HG02870 (cell line): Measurements from ENCODE around the gene GPC5.

Experiments used
- ATAC-seq: cut with Tn5 transposase; IDR thresholded peaks from one replicate; pipeline ENCODE4 v1.9.1; 2021; ENCODE audit warnings: mild to moderate bottlenecking, moderate library complexity; ENCODE audit not compliant: unreplicated experiment

GPC5 gene

DNA sequence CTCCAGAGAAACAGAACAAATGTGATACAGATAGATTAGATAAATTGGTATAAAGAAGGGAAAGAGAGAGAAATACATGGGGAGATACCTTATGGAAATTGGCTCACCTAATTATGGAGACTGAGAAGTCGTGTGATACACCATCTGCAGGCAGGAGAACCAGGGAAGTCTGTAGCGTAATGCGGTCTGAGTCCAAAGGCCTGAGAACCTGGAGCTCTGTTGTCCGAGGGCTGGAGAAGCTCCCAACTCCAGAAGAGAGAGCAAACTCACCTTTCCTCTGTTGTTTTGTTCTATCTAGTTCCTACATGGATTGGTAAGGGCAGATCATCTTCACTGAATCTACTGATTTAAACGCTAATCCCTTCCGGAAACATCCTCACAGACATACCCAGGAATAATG, 1179.9 kb downstream of the GPC5 start:
- no peak for ATAC-seq

DNA sequence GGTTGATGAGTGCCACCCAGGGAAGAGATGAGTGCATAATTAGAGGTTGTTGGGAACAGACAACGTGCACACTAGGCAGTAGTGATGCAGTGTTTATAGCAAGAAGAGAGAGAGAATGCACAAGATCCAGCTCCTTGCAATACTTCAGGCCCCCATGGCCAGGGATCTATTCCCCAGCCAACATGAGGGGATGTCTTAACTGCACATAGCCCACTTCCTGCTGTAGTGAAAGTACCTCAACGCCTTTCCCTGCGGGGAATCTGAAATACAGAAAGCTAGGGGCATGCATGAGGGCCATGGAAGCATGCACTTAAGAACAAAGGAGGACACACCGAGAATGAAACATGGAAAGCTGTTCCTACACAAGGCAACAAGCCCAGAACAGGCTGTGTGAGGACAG, 1191.5 kb downstream of the GPC5 start:
- no peak for ATAC-seq

DNA sequence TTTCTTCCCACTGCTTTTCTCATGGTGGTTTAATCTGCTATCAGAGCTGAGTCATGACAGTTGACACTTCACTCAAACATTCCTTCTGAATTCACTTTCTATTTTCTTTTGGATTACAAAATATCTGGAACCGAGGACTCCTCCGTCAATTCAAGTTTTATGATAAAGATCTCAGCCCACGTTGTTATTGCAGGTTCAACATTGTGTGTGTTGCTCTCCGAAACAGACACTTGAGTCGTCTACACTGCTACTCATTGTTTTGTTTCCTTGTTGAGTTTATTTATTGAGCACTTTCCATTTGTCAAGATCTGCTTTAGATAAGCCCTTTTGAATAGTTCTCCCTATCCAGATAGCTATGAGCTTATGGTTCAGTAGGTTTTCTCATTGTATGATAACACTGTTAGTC, 1192.1 kb downstream of the GPC5 start:
- ATAC-seq: no peak

DNA sequence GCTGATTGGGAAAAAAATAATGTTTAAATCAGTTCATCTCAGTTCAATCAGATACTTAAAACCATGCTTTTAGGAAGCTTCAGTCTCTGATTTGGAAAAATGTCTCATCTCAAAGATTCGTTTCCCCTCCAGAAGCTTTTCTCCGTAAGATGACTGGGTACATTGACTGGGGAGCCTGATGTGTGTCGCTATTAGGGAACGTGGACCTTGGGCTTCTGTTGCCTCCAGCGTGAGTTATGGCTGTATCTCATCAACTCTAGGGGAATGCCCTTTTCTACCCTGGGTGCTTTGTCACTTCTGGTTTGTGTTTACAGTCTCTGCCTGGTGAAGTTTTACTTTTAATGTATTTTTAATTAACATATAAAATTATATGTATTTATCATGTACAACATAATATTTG, 1192.7 kb downstream of the GPC5 start:
- no peak for ATAC-seq

DNA sequence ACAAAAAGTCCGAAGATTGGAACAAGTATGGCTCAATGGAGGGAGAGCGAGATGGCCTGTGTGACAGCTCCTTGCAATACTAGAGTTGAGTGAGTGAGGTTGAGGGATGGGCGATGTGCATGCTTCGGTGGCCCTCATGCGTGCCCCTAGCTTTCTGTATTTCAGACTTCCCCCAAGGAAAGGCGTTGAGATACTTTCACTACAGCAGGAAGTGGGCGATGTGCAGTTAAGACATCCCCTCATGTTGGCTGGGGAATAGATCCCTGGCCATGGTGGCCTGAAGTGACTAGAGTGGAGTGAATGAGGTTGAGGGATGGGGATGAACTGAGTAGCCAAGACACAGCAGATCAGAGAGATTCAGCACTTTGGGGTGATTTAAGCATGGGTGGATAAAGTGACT, 1194.3 kb downstream of the GPC5 start:
- ATAC-seq: no peak

DNA sequence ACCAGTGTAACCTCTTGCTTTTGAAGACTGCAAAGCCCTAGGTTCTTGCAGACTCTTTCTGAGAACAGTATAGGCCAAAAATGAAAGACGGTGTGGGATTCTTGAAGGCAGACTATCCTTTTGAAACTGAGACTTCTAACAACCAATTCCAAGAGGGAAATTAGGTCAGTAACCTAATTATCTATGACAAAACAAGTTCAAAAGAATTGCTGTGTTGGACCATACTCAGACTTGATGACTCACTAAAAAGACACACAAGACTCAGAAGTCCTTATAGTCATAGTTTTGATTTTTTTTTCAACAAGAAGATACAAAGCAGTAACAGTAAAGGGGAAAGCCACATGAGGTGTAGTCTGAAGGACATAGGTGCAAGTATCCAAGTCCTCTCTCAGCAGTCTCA, 1204.1 kb downstream of the GPC5 start:
- no peak for ATAC-seq

DNA sequence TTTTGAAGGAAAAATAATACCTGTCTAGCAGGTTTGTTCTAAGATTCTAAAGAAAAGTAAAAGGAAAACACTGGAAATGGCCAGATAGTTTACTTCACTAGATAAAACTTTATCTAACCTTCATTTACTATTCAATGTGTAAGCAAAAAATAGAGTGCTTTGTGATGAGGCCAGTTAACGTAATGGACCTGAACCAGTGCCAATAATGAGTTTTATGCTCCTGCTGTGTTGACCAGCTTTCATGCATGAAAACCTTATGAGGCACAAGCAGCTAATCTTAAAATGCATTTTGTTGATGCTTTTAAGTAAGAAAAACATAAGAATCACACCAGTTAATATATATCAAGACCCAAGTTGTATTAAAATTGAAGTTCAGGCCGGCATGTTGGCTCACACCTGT, 1211.0 kb downstream of the GPC5 start:
- no peak for ATAC-seq

DNA sequence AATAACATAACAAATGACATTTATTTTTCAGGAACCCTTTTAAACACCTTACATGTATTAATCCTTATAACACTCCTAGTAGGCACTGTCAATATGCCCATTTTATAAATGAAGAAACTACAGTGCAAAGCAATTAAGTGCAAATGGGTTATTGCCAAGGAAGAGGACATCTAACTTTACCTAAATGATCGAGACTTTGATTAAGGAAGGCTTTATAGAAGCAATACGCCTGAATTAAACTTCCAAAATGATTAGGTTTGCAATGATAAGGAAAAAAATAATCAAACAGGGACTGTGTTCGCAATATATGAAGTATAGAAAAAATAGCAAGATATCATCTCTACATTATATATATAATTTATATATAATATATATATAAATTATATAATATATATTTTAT, 1214.5 kb downstream of the GPC5 start:
- ATAC-seq: no peak

DNA sequence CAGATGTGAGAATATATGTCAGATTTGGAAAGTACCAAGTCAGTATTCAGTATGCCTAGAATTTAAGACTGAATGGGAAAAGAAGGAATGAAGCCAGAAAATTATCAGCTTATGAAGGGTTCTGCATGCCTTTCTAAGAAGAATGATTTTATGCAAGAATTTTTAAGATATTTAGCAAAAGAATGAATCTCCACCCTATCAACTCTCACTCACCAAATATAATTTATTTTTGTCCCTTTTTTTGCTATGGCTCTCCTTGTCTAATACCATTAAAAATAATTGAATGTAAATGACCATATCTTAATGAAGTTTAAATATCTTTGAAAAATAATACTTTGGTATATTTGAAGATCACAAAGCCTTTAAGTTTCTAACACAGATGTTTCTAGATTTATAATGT, 1215.5 kb downstream of the GPC5 start:
- ATAC-seq: no peak

DNA sequence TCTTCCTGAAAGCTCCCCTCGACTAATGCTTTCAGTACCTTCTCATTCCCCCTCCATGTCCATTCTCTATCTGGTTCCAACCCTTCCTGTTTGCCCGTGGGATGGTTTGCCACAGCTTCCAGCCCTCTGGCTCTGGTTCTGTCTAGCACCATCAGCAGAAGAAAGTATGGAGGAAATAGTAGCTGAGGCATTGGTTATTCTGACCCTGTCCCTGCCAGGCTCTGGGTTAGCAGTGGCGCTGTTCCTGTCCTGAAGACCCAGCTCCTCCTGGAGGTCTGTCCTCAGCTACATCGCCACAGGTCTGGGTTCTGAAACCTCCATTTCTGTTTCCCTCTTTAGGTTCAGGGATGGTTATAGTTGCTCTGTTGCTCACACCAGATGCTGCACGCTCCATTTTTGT, 1223.6 kb downstream of the GPC5 start:
- no peak for ATAC-seq

DNA sequence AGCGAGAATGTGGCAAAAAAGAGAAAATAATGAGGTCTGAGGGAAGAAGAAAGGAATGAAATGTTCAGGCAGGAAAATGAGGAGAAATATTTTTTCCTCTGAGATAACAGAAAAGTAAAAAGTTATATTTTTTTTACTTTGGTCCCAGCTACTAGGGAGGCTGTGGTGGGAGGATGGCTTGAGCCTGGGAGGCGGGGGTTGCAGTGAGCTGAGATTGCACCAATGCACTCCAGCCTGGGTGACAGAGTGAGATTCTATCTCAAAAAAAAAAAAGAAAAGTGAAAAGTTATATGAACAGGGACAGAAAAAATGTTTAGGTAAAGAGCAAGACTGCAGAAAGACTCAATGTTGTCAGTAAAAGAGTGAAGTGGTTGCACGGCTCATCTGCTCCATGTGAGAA, 1224.5 kb downstream of the GPC5 start:
- no peak for ATAC-seq

DNA sequence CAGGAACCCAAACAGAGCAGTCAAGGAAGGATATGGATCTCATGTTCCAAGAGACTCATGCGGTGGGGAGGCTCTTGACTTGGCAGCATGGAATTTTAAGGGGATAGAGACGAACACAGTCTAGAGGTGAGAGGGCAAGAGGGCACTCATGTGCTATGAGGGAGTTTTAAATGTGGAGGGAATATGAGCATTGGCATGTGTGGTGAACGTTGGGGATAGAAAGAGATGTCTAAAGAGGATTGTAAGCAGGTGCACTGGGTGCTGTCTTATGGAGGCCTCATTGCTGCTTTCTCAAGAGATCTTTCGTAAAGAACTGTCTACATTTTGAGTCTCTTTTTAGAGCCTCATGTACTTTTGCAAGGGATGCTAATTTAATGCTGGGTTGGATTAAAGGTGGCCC, 1227.9 kb downstream of the GPC5 start:
- no peak for ATAC-seq

DNA sequence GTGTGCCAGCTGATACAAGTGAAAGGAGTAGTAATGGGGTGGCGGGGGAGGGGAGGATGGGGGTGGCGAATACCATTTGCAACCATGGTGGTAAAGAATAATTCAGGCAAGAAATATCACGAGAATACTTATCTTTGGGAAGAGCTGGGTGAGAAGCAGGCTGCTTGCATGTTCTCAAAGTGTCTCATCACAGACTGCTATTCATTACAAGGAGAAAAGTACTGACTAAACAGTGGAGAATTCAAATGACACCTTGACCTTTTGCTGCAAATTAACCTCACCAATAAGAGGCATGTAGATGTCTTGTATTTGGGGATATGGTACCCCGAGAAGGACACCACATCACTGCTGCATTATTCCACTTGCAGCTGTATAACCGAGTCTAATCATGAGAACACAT, 1242.5 kb downstream of the GPC5 start:
- no peak for ATAC-seq

DNA sequence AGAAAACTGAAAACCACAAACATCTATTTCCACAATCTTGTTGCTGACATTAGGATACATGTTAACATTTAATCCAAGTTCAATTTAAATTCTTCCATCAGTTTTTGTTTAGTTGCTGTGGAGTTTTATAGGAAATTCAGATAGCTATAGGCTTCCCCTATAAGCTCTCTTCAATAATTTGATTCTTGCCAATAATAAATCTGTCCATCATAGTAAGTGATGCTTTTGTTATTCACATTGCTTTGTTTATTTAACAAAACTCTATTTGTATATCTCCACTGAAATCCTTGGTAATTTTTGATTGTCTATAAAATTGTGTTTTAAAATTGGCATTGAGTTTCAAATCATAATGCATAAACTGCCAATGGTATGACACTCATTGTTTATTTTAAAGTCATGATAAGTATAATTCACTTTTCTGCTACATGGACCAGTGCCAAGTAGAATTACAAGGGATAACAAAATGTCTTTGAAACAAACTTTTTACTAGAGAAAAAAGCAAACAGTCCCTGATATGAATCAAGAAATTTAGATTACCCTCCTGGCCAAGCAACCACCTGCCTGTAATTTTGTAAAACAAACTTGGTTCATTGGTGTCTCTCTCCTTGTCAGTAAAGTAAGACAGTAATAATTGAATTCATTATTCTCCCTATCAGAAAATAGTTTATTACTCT, 1250.9 kb downstream of the GPC5 start:
- ATAC-seq: no peak

DNA sequence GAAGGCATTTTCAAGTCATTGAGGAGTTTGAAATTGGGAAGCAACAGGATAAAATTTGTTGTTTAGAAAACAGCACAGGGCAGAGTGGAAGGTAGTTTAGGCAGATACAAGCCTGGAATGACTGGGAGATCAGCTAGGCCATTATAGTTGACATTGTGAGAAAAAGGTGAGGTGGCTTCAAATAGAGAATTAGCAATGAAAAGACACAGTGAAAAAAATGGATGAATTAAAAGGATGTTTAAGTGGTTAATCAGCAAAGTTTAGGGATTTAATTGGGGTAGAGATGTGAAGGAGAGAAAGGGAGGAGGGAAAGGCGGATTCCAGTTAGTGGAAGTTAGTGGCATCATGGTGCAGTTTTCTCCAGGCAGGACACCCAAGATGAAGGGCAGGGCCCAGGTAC, 1257.7 kb downstream of the GPC5 start:
- ATAC-seq: no peak

DNA sequence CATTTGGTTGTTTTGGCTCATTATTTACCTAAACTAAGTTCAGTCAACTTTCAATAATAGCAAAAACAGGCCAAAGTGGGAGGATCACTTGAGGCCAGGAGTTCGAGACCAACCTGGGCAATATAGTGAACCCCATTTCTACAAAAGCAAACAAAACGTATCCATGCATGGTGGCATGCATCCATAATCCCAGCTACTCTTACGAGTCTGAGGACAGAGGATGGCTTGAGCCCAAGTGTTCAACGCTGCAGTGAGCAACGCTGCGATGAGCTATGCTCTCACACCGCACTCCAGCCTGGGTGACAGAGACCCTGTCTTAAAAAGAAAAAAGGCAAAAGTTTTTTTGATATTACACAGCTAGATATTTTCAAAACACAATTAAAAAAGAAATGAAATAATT, 1258.2 kb downstream of the GPC5 start:
- no peak for ATAC-seq

DNA sequence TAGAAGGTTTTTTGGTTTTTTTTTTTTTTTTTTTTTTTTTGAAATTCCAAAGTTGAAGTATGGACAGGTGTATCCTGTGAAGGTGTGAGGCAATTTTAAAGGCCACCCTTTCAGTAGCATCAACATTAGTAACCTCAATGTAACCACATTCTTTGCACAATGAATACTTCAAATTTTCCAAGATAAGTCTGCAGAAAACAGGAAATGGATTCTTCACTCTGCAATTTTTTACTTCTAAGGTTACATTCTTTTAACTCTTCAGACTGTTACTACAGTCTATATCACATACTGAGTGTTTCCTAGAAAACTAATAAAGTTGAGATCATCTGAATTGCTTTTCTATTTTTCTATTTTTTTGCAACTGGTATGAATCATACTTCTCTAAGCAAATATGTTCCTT, 1259.1 kb downstream of the GPC5 start:
- no peak for ATAC-seq

DNA sequence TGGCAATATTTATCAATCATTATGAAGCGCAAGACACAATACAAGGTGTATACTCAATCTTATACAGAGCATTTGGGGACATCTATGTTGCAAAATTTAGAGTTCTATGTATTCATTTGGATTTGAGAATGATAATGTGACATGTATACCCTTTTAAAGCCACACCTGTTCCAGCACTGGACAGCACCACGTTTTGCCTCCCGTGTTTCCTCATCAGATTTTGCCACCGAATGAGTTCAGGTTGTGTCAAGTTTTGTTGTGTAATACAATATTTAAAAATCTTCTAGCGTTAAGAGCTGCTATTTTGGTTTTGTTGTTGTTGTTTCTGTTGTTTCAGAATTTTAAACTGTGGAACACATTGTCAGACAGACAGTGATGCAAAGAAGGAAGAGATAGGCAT, 1259.9 kb downstream of the GPC5 start:
- no peak for ATAC-seq

DNA sequence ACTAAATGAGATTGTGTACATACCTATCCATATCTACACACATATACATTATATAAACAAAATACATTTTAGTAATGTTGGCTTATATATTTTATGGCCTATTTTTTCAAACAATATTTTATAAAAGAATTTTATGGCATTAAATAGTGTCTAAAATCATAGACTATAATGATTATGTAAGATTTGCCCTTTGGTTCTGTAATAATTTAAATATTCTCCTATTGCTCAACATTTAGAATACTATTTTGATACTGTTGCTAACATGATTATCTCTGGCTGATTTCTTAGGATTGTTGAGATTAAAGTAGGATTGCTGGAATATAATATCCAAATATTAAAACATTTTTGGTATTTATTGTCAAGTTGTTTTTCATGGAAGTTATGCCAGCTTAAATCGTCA, 1263.0 kb downstream of the GPC5 start:
- ATAC-seq: no peak

DNA sequence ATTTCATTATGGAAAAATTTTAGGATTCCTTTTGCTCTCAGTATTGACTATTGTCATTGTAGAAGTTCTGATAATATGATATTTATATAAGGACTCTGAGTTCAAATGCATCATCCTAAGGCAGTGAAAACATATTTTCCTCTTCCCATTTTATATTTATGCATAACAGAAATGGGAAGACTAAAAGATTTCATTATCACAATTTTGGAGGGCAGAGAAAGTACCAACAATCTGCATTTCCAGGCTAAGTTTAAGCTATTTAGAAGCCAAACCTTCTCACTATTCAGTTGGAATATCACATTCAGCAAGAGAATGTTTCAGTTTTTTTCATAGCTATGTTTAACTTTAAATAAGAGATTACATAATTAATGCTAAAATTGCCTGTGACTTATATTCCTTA, 1269.7 kb downstream of the GPC5 start:
- ATAC-seq: no peak

DNA sequence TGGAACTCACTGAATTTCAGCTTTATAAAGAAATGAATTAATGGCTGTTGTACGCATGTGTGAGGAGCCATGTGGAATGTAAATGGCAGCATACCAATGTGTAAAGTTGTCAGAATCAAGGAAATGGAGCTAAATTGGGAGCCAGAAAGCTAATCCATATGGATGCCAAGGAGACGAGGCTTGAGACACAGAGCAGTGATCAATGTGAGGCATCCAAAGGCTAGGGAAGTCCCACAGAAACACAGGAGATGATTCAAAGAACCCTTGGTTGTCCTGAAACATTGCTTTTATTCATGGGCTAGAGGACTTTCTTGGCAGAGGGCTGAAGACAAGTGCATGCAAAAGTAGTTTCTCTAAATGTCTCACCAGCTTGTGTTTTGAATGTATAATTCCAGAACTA, 1271.7 kb downstream of the GPC5 start:
- no peak for ATAC-seq

DNA sequence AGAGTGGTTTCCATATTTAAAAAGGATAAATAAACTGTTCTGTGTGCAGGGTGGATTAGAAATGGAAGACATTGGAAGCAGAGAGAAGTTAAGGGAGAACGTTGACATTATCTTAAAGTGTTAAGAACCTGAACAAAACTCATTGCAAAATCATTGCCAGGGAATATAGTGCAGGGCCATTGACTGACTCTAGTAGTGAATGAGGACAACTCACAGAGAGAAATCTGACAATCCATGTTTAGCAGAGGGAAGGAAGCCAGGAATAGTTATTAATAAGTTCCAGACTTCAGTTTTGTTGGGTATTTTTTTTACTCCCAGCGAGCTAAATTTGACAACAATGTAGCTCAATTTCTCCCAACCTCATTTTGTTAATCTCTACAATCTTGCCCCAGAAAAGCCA, 1273.4 kb downstream of the GPC5 start:
- no peak for ATAC-seq

DNA sequence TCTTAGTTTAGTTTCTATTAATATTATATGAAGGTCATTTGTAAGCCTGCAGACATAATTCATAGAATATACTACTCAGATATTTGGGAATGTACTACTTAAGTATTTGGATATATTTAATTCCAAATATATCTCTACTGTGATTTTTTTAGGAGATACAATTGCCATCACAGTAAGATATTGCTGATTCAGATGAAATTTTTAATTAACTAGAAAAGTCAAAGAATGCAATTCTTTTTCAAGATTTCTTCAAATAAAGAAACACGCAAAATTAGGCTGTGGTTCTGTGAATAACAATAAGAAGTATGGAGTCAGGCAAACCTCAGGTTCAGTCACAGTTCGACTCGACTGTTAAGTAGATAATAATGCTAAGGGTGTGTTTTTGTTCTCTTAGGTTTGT, 1277.8 kb downstream of the GPC5 start:
- ATAC-seq: no peak

DNA sequence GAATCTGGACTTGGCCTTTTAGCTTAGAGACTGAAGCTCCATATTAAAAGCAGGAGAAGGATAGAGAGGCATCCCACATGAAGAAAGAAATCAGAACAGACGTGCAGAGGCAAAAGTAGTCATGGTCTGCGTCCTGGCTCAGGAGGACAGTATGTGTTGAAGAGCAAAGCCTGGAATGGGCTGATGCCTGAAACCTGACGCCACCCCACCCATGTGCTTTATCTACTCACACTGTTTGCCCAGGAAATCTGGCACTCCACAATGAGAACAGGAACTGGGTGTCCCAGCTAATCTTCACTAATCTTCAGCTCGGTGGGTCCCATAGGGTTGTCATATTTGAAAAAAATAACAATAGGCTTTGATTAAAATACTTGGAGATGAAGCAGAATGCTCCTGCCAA, 1279.2 kb downstream of the GPC5 start:
- no peak for ATAC-seq
